ENCODE results near the gene CEACAM19. TPM values are rescaled to one million over a fixed set of nuclear protein-coding genes. Genes with fewer than 3 reads are reported as not detected.

The CEACAM19 gene
- total and polyA plus RNA-seq, 10 of the 15 experiments (the other 5 are each of a cell fraction or from before 2014, with no cell fraction given): 0.13 to 0.31 (median 0.17) TPM; not detected in 4

DNA sequence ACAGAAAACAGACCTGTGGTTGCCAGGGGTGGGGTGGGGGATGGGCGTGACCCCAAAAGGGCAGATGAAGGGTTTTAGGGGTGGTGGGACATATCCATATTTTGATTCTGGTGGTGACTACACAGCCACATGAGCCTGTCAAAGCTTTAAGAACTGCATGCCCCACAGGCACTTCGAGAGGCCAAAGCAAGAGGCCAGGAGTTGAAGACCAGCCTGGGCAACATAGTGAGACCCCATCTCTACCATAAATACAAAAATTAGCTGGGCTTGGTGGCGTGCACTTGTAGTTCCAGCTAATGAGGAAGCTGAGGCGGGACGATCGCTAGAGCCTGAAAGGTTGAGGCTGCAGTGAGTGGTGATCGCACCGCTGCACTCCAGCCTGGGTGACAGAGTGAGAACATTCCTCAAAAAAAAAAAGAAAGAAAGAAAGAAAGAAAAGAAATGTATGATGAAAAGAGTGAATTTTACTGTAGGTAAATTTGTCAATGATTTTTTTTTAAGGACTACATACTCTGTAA, 58.3 kb downstream of the CEACAM19 start (continued):
- TF ChIP-seq, protein P1, sequence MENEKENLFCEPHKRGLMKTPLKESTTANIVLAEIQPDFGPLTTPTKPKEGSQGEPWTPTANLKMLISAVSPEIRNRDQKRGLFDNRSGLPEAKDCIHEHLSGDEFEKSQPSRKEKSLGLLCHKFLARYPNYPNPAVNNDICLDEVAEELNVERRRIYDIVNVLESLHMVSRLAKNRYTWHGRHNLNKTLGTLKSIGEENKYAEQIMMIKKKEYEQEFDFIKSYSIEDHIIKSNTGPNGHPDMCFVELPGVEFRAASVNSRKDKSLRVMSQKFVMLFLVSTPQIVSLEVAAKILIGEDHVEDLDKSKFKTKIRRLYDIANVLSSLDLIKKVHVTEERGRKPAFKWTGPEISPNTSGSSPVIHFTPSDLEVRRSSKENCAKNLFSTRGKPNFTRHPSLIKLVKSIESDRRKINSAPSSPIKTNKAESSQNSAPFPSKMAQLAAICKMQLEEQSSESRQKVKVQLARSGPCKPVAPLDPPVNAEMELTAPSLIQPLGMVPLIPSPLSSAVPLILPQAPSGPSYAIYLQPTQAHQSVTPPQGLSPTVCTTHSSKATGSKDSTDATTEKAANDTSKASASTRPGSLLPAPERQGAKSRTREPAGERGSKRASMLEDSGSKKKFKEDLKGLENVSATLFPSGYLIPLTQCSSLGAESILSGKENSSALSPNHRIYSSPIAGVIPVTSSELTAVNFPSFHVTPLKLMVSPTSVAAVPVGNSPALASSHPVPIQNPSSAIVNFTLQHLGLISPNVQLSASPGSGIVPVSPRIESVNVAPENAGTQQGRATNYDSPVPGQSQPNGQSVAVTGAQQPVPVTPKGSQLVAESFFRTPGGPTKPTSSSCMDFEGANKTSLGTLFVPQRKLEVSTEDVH (IDR thresholded peaks at IDR 0.05; ENCODE audit: low read depth, partially characterized antibody): no peak
- no peak for TF ChIP-seq SRF (IDR thresholded peaks at IDR 0.05; ENCODE audit: low read depth in 2 of 2, low read length in 2 of 2)
- TF ChIP-seq MTA2 (IDR thresholded peaks at IDR 0.05; ENCODE audit: low read depth): no peak
- TF ChIP-seq, protein P2, sequence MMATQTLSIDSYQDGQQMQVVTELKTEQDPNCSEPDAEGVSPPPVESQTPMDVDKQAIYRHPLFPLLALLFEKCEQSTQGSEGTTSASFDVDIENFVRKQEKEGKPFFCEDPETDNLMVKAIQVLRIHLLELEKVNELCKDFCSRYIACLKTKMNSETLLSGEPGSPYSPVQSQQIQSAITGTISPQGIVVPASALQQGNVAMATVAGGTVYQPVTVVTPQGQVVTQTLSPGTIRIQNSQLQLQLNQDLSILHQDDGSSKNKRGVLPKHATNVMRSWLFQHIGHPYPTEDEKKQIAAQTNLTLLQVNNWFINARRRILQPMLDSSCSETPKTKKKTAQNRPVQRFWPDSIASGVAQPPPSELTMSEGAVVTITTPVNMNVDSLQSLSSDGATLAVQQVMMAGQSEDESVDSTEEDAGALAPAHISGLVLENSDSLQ (IDR thresholded peaks at IDR 0.05): no peak
- TF ChIP-seq, protein P3, sequence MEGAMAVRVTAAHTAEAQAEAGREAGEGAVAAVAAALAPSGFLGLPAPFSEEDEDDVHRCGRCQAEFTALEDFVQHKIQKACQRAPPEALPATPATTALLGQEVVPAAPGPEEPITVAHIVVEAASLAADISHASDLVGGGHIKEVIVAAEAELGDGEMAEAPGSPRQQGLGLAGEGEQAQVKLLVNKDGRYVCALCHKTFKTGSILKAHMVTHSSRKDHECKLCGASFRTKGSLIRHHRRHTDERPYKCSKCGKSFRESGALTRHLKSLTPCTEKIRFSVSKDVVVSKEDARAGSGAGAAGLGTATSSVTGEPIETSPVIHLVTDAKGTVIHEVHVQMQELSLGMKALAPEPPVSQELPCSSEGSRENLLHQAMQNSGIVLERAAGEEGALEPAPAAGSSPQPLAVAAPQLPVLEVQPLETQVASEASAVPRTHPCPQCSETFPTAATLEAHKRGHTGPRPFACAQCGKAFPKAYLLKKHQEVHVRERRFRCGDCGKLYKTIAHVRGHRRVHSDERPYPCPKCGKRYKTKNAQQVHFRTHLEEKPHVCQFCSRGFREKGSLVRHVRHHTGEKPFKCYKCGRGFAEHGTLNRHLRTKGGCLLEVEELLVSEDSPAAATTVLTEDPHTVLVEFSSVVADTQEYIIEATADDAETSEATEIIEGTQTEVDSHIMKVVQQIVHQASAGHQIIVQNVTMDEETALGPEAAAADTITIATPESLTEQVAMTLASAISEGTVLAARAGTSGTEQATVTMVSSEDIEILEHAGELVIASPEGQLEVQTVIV (IDR thresholded peaks at IDR 0.05; ENCODE audit: borderline replicate concordance, partially characterized antibody): no peak
- TF ChIP-seq NFIC (IDR thresholded peaks at IDR 0.05; ENCODE audit: low read depth, low read length): no peak
- no peak for TF ChIP-seq BCL11A (IDR thresholded peaks at IDR 0.05; ENCODE audit: low read depth, low read length)
- TF ChIP-seq RUNX3 (IDR thresholded peaks at IDR 0.05; ENCODE audit: low read length): no peak
